Measurements from ENCODE around the gene ATE1. TPM values are rescaled to one million over a fixed set of nuclear protein-coding genes. Genes with fewer than 3 reads are reported as not detected.
"Not testable (repeated sequence)": the region's sequence is repeated elsewhere in the genome, so short reads cannot be mapped to it uniquely, and the experiment has no call there.

ATE1 gene
- total RNA-seq, 2 experiments from 2014 or later: 26.6 to 28.1 TPM

- no peak overlapping the region for H3K4me3 Mint-ChIP-seq
- no peak for DNase-seq
- no peak for ATAC-seq
- CTCF ChIA-PET: no interaction called here
- H3K4me1 Mint-ChIP-seq: no peaks in the 10 kb centered on the region
- H3K27me3 Mint-ChIP-seq: no peaks in the 10 kb centered on the region
- H3K9me3 Mint-ChIP-seq (ENCODE audit: low read depth): peaks cover 2% of the 10 kb centered on the region
- no peak overlapping the region for H3K27ac Mint-ChIP-seq
- H3K36me3 Mint-ChIP-seq: peaks cover 22% of the 10 kb centered on the region
Observed at GRCh38 chr10:121828045-121828444, 99.8 kb downstream of the ATE1 start.

DNA sequence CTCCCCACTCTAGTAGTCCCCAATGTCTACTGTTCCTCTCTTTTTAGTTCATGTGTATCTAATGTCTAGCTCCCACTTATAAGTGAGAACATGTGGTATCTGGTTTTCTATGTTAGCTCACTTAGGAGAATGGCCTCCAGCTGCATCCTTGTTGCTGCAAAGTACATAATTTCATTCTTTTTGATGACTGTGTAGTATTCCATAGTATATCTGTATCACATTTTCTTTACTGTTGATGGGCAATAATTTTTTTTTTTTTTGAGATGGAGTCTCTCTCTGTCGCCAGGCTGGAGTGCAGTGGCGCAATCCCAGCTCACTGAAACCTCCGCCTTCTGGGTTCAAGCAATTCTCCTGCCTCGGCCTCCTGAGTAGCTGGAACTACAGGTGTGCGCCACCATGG, 101.1 kb downstream of the ATE1 start:
- H3K4me3 Mint-ChIP-seq; DNase-seq; H3K9me3 Mint-ChIP-seq (ENCODE audit: low read depth); ATAC-seq; H3K27ac Mint-ChIP-seq; H3K27me3 Mint-ChIP-seq; H3K4me1 Mint-ChIP-seq: not testable (repeated sequence)
- CTCF ChIA-PET: interaction anchor here (1.7 kb wide), 1 partner anchor 19 kb away, joined by 4 read pairs; no protein-coding TSS in a partner anchor
- peaks cover 20% of the 10 kb centered on the region for H3K36me3 Mint-ChIP-seq

DNA sequence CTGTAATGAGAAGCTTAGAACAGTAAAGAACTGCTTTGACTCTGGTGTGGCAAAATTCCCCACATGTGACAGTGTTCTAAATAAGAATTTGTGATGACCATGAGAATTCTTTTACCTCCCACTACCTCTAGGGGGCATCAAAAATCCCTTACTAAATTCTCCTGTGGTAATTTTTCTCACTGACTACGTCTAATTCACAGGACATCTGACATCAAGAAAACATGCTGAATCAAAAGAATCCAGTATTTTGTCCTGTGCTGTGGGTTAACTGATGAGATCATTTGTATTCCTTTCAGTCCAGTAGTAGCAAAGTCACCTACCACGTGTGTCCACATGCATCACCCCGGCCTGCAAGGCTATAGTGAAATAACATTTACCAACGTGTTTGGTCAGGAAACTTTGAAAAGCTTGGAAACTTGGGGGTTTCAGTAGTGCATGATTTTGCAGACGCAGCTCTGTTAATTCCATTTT, 103.8 kb downstream of the ATE1 start:
- Mint-ChIP-seq H3K4me3 (no peak overlapping the region), H3K4me1 (no peaks in the 10 kb centered on the region), H3K9me3 (ENCODE audit: low read depth) (peaks cover 2% of the 10 kb centered on the region), H3K27ac (no peak overlapping the region), H3K27me3 (no peaks in the 10 kb centered on the region), H3K36me3 (peaks cover 18% of the 10 kb centered on the region)
- CTCF ChIA-PET: interaction anchor here (0.8 to 4.3 kb wide), 11 partner anchors 8 to 875 kb away, joined by 3 to 23 read pairs (median 4); no protein-coding TSS in a partner anchor
- DNase-seq (no peak), ATAC-seq (no peak)

- no peak for ATAC-seq
- Mint-ChIP-seq H3K4me1 (peaks cover 2% of the 10 kb centered on the region), H3K9me3 (ENCODE audit: low read depth) (peaks cover 2% of the 10 kb centered on the region), H3K4me3 (no peak overlapping the region), H3K36me3 (peaks cover 6% of the 10 kb centered on the region), H3K27ac (no peak overlapping the region), H3K27me3 (no peaks in the 10 kb centered on the region)
- CTCF ChIA-PET: interaction anchor here (1.6 to 4.3 kb wide), 3 partner anchors 9 to 64 kb away, joined by 4 to 23 read pairs (median 10); no protein-coding TSS in a partner anchor
- DNase-seq: no peak
Observed at GRCh38 chr10:121822724-121823123, 105.1 kb downstream of the ATE1 start.

DNA sequence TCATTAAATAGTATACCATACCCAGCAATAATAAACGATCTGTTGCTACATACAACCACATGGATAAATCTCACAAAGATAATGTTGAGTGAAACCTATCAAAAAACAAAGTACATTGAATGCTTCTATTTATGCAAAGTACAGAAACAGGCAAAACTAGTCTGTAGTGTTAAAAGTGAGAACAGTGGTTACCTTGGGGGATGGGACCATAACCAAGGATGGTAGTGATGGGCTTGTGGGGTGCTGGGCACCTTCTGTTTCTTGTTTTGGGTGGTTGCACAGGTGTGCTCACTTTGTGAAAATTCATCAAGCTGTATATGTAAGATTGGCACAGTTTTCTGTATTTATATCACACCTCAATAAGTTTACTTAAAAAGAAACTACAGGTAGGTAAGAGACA, 105.7 kb downstream of the ATE1 start:
- no peak for ATAC-seq
- no peaks in the 10 kb centered on the region for H3K27me3 Mint-ChIP-seq
- no peak overlapping the region for H3K27ac Mint-ChIP-seq
- CTCF ChIA-PET: interaction anchor here (0.9 to 4.3 kb wide), 3 partner anchors 12 to 79 kb away, joined by 6 to 23 read pairs (median 10); no protein-coding TSS in a partner anchor
- no peak overlapping the region for H3K4me3 Mint-ChIP-seq
- H3K36me3 Mint-ChIP-seq: peaks cover 3% of the 10 kb centered on the region
- DNase-seq: no peak
- H3K4me1 Mint-ChIP-seq: peaks cover 2% of the 10 kb centered on the region
- no peaks in the 10 kb centered on the region for H3K9me3 Mint-ChIP-seq (ENCODE audit: low read depth)

GRCh38 chr10:121819049-121819448, 108.8 kb downstream of the ATE1 start:
- no peak for DNase-seq
- no peak overlapping the region for H3K27ac Mint-ChIP-seq
- peaks cover 1% of the 10 kb centered on the region for H3K36me3 Mint-ChIP-seq
- CTCF ChIA-PET: interaction anchor here (0.9 kb wide), 1 partner anchor 53 kb away, joined by 4 read pairs; no protein-coding TSS in a partner anchor
- no peaks in the 10 kb centered on the region for H3K9me3 Mint-ChIP-seq (ENCODE audit: low read depth)
- peaks cover 2% of the 10 kb centered on the region for H3K4me1 Mint-ChIP-seq
- ATAC-seq: no peak
- H3K27me3 Mint-ChIP-seq: no peaks in the 10 kb centered on the region
- H3K4me3 Mint-ChIP-seq: no peak overlapping the region

- DNase-seq: no peak
- CTCF ChIA-PET: interaction anchor here (0.6 to 0.9 kb wide), 2 partner anchors 54 to 131 kb away, joined by 3 to 4 read pairs; no protein-coding TSS in a partner anchor
- H3K27me3 Mint-ChIP-seq: no peaks in the 10 kb centered on the region
- peaks cover 2% of the 10 kb centered on the region for H3K4me1 Mint-ChIP-seq
- ATAC-seq: no peak
- H3K36me3 Mint-ChIP-seq: peaks cover 1% of the 10 kb centered on the region
- no peak overlapping the region for H3K27ac Mint-ChIP-seq
- no peaks in the 10 kb centered on the region for H3K9me3 Mint-ChIP-seq (ENCODE audit: low read depth)
- no peak overlapping the region for H3K4me3 Mint-ChIP-seq
Observed at GRCh38 chr10:121818599-121818998, 109.2 kb downstream of the ATE1 start.

GRCh38 chr10:121816197-121816596, 111.6 kb downstream of the ATE1 start:
- CTCF ChIA-PET: no interaction called here
- no peak overlapping the region for H3K27ac Mint-ChIP-seq

GRCh38 chr10:121813857-121814256, 114.0 kb downstream of the ATE1 start:
- H3K27ac Mint-ChIP-seq: no peak overlapping the region
- H3K27me3 Mint-ChIP-seq: no peaks in the 10 kb centered on the region
- H3K4me1 Mint-ChIP-seq: peaks cover 2% of the 10 kb centered on the region
- ATAC-seq: no peak
- H3K9me3 Mint-ChIP-seq (ENCODE audit: low read depth): no peaks in the 10 kb centered on the region
- H3K4me3 Mint-ChIP-seq: no peak overlapping the region
- CTCF ChIA-PET: no interaction called here
- H3K36me3 Mint-ChIP-seq: peaks cover 1% of the 10 kb centered on the region
- DNase-seq: no peak

More at GRCh38 chr10:121816197-121816596, 111.6 kb downstream of the ATE1 start:
- ATAC-seq: no peak
- no peak for DNase-seq
- Mint-ChIP-seq H3K9me3 (ENCODE audit: low read depth) (no peaks in the 10 kb centered on the region), H3K4me1 (peaks cover 2% of the 10 kb centered on the region), H3K36me3 (peaks cover 1% of the 10 kb centered on the region), H3K4me3 (no peak overlapping the region), H3K27me3 (no peaks in the 10 kb centered on the region)

- Mint-ChIP-seq H3K36me3 (peaks cover 1% of the 10 kb centered on the region), H3K27ac (no peak overlapping the region), H3K4me3 (no peak overlapping the region), H3K9me3 (ENCODE audit: low read depth) (no peaks in the 10 kb centered on the region), H3K4me1 (no peaks in the 10 kb centered on the region), H3K27me3 (no peaks in the 10 kb centered on the region)
- ATAC-seq: no peak
- CTCF ChIA-PET: no interaction called here
- no peak for DNase-seq
Observed at GRCh38 chr10:121813211-121813815, 114.5 kb downstream of the ATE1 start.

DNA sequence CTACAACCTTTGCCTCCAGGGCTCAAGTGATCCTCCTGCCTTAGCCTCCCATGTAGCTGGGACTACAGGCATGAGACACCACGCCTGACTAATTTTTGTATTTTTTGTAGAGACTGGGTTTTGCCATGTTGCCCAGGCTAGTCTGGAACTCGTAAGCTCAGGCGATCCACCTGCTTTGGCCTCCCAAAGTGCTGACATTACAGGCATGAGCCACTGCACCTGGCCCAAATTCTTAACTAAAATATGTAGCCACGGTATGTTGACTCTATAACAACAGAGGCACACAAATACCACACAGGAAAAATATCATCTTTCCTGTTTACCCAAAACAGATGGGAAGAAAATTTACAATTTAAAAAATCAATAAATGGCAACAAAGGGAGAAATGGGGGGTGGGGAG, 115.8 kb downstream of the ATE1 start:
- no peaks in the 10 kb centered on the region for H3K36me3 Mint-ChIP-seq
- no peaks in the 10 kb centered on the region for H3K4me1 Mint-ChIP-seq
- no peaks in the 10 kb centered on the region for H3K27me3 Mint-ChIP-seq
- ATAC-seq (no peak), DNase-seq (no peak)
- H3K9me3 Mint-ChIP-seq (ENCODE audit: low read depth): no peaks in the 10 kb centered on the region
- CTCF ChIA-PET: interaction anchor here (1.7 kb wide), 1 partner anchor 11 kb away, joined by 3 read pairs; no protein-coding TSS in a partner anchor
- no peak overlapping the region for H3K4me3 Mint-ChIP-seq
- no peak overlapping the region for H3K27ac Mint-ChIP-seq

DNA sequence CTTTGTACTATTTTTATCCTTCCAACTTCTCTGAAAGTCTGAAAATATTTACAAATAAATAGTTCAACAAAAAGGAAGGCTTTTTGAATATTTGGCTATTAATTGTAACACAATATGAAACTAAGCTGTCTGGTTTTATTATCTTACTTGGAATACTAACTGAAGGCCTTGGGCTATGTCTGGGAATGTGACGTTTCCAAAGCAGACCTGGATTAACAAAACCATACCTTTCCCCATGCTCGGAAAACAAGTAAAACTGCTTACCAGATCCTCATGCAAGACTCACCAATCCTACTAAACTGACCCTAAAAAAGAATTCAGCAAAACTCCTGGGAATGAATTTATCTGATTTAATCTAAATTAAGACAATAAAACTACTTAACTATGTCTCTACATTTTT, 116.4 kb downstream of the ATE1 start:
- Mint-ChIP-seq H3K27ac (no peak overlapping the region), H3K4me1 (no peaks in the 10 kb centered on the region), H3K36me3 (no peaks in the 10 kb centered on the region), H3K9me3 (ENCODE audit: low read depth) (no peaks in the 10 kb centered on the region), H3K4me3 (no peak overlapping the region), H3K27me3 (no peaks in the 10 kb centered on the region)
- CTCF ChIA-PET: interaction anchor here (1.7 kb wide), 1 partner anchor 12 kb away, joined by 3 read pairs; no protein-coding TSS in a partner anchor
- DNase-seq (no peak), ATAC-seq (no peak)

GRCh38 chr10:121808835-121809234, 119.0 kb downstream of the ATE1 start:
- DNase-seq (no peak), ATAC-seq (no peak)
- Mint-ChIP-seq H3K9me3 (ENCODE audit: low read depth) (no peaks in the 10 kb centered on the region), H3K27me3 (no peaks in the 10 kb centered on the region), H3K27ac (no peak overlapping the region), H3K36me3 (no peaks in the 10 kb centered on the region), H3K4me1 (no peaks in the 10 kb centered on the region), H3K4me3 (no peak overlapping the region)
- CTCF ChIA-PET: no interaction called here

DNA sequence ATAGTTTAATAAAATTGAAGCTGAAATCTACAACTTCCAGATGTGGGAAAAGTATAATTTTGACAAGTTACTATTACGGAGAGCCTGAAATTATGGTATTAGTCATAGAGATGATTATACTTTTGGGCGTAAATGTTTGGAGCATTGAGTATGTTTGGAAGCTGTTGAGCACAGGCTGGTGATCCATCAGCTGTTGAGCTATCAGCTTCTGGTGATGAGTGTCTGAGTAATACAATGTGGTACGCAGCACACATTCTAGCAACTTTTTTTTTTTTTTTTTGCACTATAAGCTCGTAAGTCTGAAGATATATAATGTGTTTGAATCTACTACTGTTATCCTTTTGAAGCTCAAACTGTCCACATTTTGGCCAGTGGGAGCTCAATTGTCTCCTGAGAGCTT, 123.4 kb downstream of the ATE1 start:
- CTCF ChIA-PET: no interaction called here
- ATAC-seq (no peak), DNase-seq (no peak)
- Mint-ChIP-seq H3K9me3 (ENCODE audit: low read depth) (no peaks in the 10 kb centered on the region), H3K4me3 (no peak overlapping the region), H3K27ac (no peak overlapping the region), H3K36me3 (peaks cover 3% of the 10 kb centered on the region), H3K27me3 (no peaks in the 10 kb centered on the region), H3K4me1 (no peaks in the 10 kb centered on the region)

Measured in activated CD8-positive, alpha-beta memory T cell treated with anti-CD3 and anti-CD28 coated beads, Interleukin-2, amount 10 ng/mL, durations not matched to agents 7 days and 5 days (primary cell).